ENCODE measurements around the gene IPCEF1. TPM values are rescaled to one million over a fixed set of nuclear protein-coding genes. Genes with fewer than 3 reads are reported as not detected.

The IPCEF1 gene
- total RNA-seq, 1 experiment from 2014 or later = 0.48 TPM

DNA sequence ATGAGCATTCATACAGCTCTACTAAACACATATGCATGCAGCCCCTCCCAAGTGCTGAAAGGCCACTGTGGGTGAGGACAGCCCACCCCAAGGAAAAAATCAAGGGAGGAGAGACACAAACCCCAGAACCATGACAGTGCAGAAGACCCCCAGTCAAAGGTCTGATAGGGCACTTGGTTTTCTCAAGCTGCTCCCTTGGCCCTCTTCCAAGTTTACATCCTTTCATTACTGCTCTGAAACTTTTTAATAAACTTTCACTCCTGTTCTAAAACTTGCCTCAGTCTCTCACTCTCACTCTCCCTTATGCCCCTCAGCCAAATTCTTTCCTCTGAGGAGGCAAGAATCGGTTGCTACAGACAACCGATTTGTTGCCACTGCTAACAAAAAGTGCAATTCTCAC, 24.9 kb downstream of the IPCEF1 start:
- Histone ChIP-seq H3K23ac (ENCODE audit: insufficient read length, low read depth, low read length) (no peak overlapping the region), H3K79me2 (ENCODE audit: insufficient read depth, low read length) (no peaks in the 10 kb centered on the region), H3K9ac (ENCODE audit: extremely low read depth, insufficient read length, low read length) (no peak overlapping the region), H3K14ac (ENCODE audit: insufficient read depth, low read length) (no peak overlapping the region), H2BK20ac (ENCODE audit: low read depth, low read length, poor library complexity, severe bottlenecking) (no peak overlapping the region), H3K9me3 (ENCODE audit: control insufficient read depth, low read depth, low read length) (no peaks in the 10 kb centered on the region), H4K5ac (ENCODE audit: insufficient read length, low read depth, low read length) (no peak overlapping the region), H2BK15ac (ENCODE audit: low read depth, low read length) (no peak overlapping the region), H3K56ac (ENCODE audit: insufficient read length, low read depth, low read length) (no peak overlapping the region), H4K8ac (replicated peaks; ENCODE audit: insufficient read length, low read depth, low read length) (no peak overlapping the region), H3K27ac (ENCODE audit: insufficient read length, low read depth, low read length) (no peak overlapping the region), H3K18ac (ENCODE audit: insufficient read length, low read depth, low read length) (no peak overlapping the region), H2AK5ac (ENCODE audit: insufficient read length, low read length) (no peak overlapping the region), H2BK12ac (ENCODE audit: insufficient read length, low read depth, low read length) (no peak overlapping the region), H4K20me1 (ENCODE audit: control insufficient read depth, insufficient read depth, insufficient read length) (no peaks in the 10 kb centered on the region), H3K4me1 (ENCODE audit: insufficient read depth, low read length) (peaks cover 4% of the 10 kb centered on the region; the same call in 1 of the 2 replicates), H2AFZ (ENCODE audit: low read length) (no peak overlapping the region), H3K4me2 (ENCODE audit: insufficient read depth, insufficient read length, low read length) (no peak overlapping the region), H3K4ac (ENCODE audit: low read depth, low read length) (no peak overlapping the region), H2BK5ac (ENCODE audit: insufficient read length, low read length) (no peak overlapping the region), H2BK120ac (ENCODE audit: low read depth, low read length, poor library complexity, severe bottlenecking) (no peak overlapping the region), H3T11ph (ENCODE audit: low read length) (no peak overlapping the region), H3K27me3 (ENCODE audit: insufficient read depth, low read length) (no peaks in the 10 kb centered on the region), H4K91ac (ENCODE audit: insufficient read length, low read depth, low read length) (no peak overlapping the region), H3K23me2 (ENCODE audit: insufficient read length, low read depth, low read length, poor library complexity, severe bottlenecking) (no peaks in the 10 kb centered on the region), H3K79me1 (ENCODE audit: insufficient read depth, low read depth, low read length, poor library complexity, severe bottlenecking) (no peaks in the 10 kb centered on the region)
- no CpG with 5 or more reads among the region's 2 CpGs for WGBS (ENCODE audit: extremely low coverage, insufficient read length, low lambda C conversion rate)
- Mint-ChIP-seq H3K4me1 (peaks cover 9 to 12% of the 10 kb centered on the region in 2 experiments), H3K36me3 (ENCODE audit: insufficient read depth in 1 of 3, low read depth in 3 of 3) (peaks cover 0 to 7% (median 3%) of the 10 kb centered on the region in 3 experiments; a peak in 2 of 7 replicates), H3K9me3 (peaks cover 5 to 6% of the 10 kb centered on the region in 2 experiments; a peak in 3 of 5 replicates), H3K27me3 (ENCODE audit: low read depth) (no peaks in the 10 kb centered on the region), H3K4me3 (no peak overlapping the region), H3K27ac (0 out of 7 replicates have a peak overlapping the region, but pooled peaks of 1 of the 3 experiments have one; percentile 4)
- TF ChIP-seq, protein P1, sequence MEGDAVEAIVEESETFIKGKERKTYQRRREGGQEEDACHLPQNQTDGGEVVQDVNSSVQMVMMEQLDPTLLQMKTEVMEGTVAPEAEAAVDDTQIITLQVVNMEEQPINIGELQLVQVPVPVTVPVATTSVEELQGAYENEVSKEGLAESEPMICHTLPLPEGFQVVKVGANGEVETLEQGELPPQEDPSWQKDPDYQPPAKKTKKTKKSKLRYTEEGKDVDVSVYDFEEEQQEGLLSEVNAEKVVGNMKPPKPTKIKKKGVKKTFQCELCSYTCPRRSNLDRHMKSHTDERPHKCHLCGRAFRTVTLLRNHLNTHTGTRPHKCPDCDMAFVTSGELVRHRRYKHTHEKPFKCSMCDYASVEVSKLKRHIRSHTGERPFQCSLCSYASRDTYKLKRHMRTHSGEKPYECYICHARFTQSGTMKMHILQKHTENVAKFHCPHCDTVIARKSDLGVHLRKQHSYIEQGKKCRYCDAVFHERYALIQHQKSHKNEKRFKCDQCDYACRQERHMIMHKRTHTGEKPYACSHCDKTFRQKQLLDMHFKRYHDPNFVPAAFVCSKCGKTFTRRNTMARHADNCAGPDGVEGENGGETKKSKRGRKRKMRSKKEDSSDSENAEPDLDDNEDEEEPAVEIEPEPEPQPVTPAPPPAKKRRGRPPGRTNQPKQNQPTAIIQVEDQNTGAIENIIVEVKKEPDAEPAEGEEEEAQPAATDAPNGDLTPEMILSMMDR (conservative IDR thresholded peaks at IDR 0.05) = no peak
- DNase-seq = no peak

Data from H9 (cell line).